ENCODE data around the gene ZNF200. TPM values are rescaled to one million over a fixed set of nuclear protein-coding genes. Genes with fewer than 3 reads are reported as not detected.

Gene ZNF200
- polyA plus RNA-seq, 1 donor (not counting 4 experiments of a cell fraction or from before 2014, with no cell fraction given): 4.3 TPM

GRCh38 chr16:3243882-3244281, 8.9 kb upstream of the ZNF200 start:
- Histone ChIP-seq H3K9me3 (ENCODE audit: control insufficient read depth, low read depth, low read length) (no peaks in the 10 kb centered on the region), H3K9me1 (ENCODE audit: control insufficient read depth, extremely low read depth, insufficient read depth, low read length) (no peaks in the 10 kb centered on the region), H3K4me3 (ENCODE audit: control insufficient read depth in 2 of 3, extremely low read depth in 1 of 3, insufficient read depth in 2 of 3, low read depth in 1 of 3, low read length in 3 of 3) (no peak overlapping the region), H3K27me3 (ENCODE audit: control insufficient read depth, extremely low read depth, insufficient read depth, low read length) (no peaks in the 10 kb centered on the region), H3K9ac (ENCODE audit: control insufficient read depth, extremely low read depth, insufficient read depth, low read length) (no peak overlapping the region), H2AFZ (ENCODE audit: control insufficient read depth, low read length) (no peak overlapping the region), H3K4me2 (ENCODE audit: control insufficient read depth, extremely low read depth, insufficient read depth, low read depth, low read length) (no peak overlapping the region), H3K4me1 (ENCODE audit: control insufficient read depth, extremely low read depth, insufficient read depth, low read length) (no peaks in the 10 kb centered on the region), H4K20me1 (ENCODE audit: control insufficient read depth, extremely low read depth, insufficient read depth, low read length) (no peaks in the 10 kb centered on the region), H3K79me2 (ENCODE audit: control insufficient read depth, insufficient read depth, low read length) (no peaks in the 10 kb centered on the region), H3K36me3 (ENCODE audit: control insufficient read depth in 2 of 2, extremely low read depth in 1 of 2, insufficient read depth in 2 of 2, low read length in 2 of 2) (no peaks in the 10 kb centered on the region), H3K27ac (ENCODE audit: control insufficient read depth, insufficient read depth, low read length) (no peak overlapping the region)
- FAIRE-seq (no peak), DNase-seq (ENCODE audit: low read depth, low spot score) (no peak)
- no peak for TF ChIP-seq EZH2 (IDR thresholded peaks at IDR 0.05; ENCODE audit: low read length)
- TF ChIP-seq CTCF (optimal IDR thresholded peaks at IDR 0.05 in 1 of 3, IDR thresholded peaks at IDR 0.05 in 1 of 3, conservative IDR thresholded peaks at IDR 0.05 in 1 of 3; ENCODE audit: extremely low read depth in 1 of 3, insufficient read depth in 2 of 3, low read length in 3 of 3): no peak
- dilution Hi-C loops (cut with MboI; ENCODE audit: extremely low pct_ligation_motif_present, low sequenced_read_pairs): no loop called here

GRCh38 chr16:3242709-3243108, 7.8 kb upstream of the ZNF200 start:
- Histone ChIP-seq H3K9me1 (ENCODE audit: control insufficient read depth, extremely low read depth, insufficient read depth, low read length) (no peaks in the 10 kb centered on the region), H3K9me3 (ENCODE audit: control insufficient read depth, low read depth, low read length) (no peaks in the 10 kb centered on the region), H3K9ac (ENCODE audit: control insufficient read depth, extremely low read depth, insufficient read depth, low read length) (no peak overlapping the region), H3K79me2 (ENCODE audit: control insufficient read depth, insufficient read depth, low read length) (no peaks in the 10 kb centered on the region), H3K4me1 (ENCODE audit: control insufficient read depth, extremely low read depth, insufficient read depth, low read length) (no peaks in the 10 kb centered on the region), H3K36me3 (ENCODE audit: control insufficient read depth in 2 of 2, extremely low read depth in 1 of 2, insufficient read depth in 2 of 2, low read length in 2 of 2) (no peaks in the 10 kb centered on the region), H3K4me3 (ENCODE audit: control insufficient read depth in 2 of 3, extremely low read depth in 1 of 3, insufficient read depth in 2 of 3, low read depth in 1 of 3, low read length in 3 of 3) (no peak overlapping the region), H3K27ac (ENCODE audit: control insufficient read depth, insufficient read depth, low read length) (no peak overlapping the region), H2AFZ (ENCODE audit: control insufficient read depth, low read length) (no peak overlapping the region), H3K4me2 (ENCODE audit: control insufficient read depth, extremely low read depth, insufficient read depth, low read depth, low read length) (no peak overlapping the region), H3K27me3 (ENCODE audit: control insufficient read depth, extremely low read depth, insufficient read depth, low read length) (no peaks in the 10 kb centered on the region), H4K20me1 (ENCODE audit: control insufficient read depth, extremely low read depth, insufficient read depth, low read length) (no peaks in the 10 kb centered on the region)
- dilution Hi-C loops (cut with MboI; ENCODE audit: extremely low pct_ligation_motif_present, low sequenced_read_pairs): no loop called here
- no peak for TF ChIP-seq EZH2 (IDR thresholded peaks at IDR 0.05; ENCODE audit: low read length)
- no peak for TF ChIP-seq CTCF (optimal IDR thresholded peaks at IDR 0.05 in 1 of 3, IDR thresholded peaks at IDR 0.05 in 1 of 3, conservative IDR thresholded peaks at IDR 0.05 in 1 of 3; ENCODE audit: extremely low read depth in 1 of 3, insufficient read depth in 2 of 3, low read length in 3 of 3)
- no peak for FAIRE-seq
- DNase-seq (ENCODE audit: low read depth, low spot score): no peak
